HG02623 (cell line): ENCODE data around the gene ZNF850.
"Not testable (repeated sequence)": the region's sequence is repeated elsewhere in the genome, so short reads cannot be mapped to it uniquely, and the experiment has no call there.

Experiments used
- ATAC-seq: cut with Tn5 transposase; IDR thresholded peaks from one replicate; pipeline ENCODE4 v1.9.1; 2021; ENCODE audit warnings: moderate library complexity; ENCODE audit not compliant: unreplicated experiment

ZNF850 gene

DNA sequence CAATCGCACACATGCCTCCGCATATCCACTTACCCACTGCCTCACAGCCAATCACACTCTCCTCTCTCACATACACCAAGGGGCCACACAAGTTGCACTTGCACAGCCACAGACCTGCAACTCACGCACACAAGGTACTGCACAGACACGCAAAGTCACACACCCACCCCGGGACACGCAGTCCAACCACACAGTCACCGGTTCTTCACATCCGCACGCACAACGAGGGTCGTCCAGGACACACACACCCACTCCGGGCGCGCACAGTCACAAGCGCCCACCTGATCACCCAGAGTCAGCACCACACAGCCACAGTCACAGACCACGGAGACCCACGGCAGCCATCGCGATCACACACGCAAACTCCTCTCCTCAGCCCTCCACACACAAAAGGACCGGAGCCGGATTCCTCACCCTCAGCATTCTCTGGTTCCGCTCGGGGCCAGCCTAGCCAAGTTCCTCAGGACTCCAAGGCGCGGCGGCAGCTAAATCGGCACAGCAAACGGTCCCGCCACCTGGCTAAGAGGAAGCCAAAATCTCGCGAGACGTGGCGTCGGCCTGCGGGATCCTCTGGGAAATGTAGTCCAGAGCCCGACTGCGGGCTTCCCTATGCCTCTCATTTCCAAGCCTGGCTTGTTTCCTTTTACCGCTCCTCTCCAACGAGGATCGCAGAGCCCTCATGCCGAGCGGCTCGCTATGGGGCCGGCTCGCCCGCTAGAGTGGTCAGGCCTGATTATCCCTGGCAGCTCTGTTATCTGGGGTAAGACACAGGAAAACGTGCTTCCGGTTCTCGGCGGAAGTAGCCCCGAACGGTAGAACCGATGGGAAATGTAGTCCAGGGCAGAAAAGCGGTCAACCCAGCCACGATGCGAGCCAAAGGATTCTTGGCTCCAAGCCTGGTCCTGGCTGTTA, at the start of gene ZNF850:
ZNF850 (minus strand) TSS at position 497 of the 912 bp plus-strand sequence. CDS start 10,201 bp downstream, outside the sequence.
- ATAC-seq: peak; percentile 79

GRCh38 chr19:36821758-36822157, 49.2 kb upstream of the ZNF850 start:
- ATAC-seq: no peak

DNA sequence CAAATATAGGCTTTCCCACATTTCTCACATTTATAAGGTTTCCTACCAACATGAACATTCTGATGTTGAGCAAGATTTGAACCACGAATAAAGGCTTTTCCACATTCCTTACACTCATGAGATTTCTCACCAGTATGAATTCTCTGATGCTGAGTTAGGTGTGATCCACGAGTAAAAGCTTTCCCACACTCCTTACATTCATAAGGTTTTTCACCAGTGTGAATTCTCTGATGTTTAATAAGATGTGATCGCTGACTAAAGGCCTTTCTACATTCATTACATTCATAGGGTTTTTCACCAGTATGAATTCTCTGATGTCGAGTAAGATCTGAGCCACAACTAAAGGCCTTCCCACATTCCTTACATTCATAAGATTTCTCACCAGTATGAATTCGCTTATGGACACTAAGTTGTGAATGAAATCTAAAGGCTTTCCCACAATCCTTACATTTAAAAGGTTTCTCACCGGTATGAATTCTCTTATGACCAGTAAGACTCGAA, 46.6 kb upstream of the ZNF850 start:
- ATAC-seq: no peak

DNA sequence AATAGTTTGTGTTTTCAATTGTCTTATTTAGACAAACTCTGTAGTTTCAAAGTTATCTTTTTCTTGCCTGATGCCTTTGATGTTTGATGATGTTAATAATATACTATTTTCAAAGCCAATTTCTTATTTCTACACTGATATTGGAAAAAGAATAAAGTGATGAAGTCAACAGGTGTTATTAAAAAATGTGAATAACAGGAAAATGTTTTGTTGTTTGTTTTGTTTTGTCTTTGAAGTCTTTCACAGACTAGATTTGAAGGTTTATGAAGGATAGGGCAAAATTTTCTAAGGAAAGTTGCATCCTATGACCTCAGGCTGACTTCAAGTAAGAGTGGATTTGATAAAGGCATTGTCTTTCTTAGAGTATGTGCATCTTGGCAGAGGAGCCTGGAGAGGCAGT, 34.4 kb upstream of the ZNF850 start:
- ATAC-seq: no peak

DNA sequence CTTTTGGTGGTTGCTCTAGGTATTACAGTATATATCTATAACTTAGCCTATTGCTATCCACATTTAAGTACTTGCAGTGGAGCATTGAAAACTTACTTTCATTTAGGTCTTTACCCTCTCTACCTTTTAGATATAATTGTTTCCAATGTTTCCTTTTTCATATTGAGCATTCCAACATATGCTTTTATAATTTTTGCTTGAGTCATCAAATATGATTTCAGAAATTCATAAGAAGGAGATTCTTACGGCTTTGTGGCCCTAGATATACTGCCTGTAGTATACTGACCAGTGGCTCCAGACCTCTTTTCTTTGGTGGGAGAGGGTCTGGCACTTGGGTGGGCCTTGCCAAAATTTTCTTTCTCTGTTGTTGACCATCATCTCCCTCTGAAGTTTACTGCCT, 32.8 kb upstream of the ZNF850 start:
- ATAC-seq: no peak

DNA sequence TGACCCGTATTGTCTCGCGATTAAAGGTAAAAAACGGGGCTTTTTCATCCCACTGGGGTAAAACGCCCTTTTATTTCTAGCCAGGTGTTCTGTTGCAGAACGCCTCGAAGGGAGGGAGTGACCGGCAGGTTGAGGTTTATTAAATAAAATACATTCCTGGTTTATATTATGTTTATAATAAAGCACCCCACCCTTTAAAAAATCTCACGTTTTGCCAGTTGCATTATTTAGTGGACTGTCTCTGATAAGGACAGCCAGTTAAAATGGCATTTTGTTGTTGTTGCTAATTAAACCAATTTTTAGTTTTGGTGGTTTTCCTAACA, 25.1 kb upstream of the ZNF850 start:
- ATAC-seq: no peak

- ATAC-seq: no peak
Measured at GRCh38 chr19:36796714-36796992, 24.0 kb upstream of the ZNF850 start.

- ATAC-seq: not testable (repeated sequence)
Measured at GRCh38 chr19:36791420-36792141, 19.0 kb upstream of the ZNF850 start.

- no peak for ATAC-seq
Measured at GRCh38 chr19:36775768-36776167, 3.2 kb upstream of the ZNF850 start.

GRCh38 chr19:36773223-36773579, 594 bp upstream of the ZNF850 start:
- no peak for ATAC-seq

DNA sequence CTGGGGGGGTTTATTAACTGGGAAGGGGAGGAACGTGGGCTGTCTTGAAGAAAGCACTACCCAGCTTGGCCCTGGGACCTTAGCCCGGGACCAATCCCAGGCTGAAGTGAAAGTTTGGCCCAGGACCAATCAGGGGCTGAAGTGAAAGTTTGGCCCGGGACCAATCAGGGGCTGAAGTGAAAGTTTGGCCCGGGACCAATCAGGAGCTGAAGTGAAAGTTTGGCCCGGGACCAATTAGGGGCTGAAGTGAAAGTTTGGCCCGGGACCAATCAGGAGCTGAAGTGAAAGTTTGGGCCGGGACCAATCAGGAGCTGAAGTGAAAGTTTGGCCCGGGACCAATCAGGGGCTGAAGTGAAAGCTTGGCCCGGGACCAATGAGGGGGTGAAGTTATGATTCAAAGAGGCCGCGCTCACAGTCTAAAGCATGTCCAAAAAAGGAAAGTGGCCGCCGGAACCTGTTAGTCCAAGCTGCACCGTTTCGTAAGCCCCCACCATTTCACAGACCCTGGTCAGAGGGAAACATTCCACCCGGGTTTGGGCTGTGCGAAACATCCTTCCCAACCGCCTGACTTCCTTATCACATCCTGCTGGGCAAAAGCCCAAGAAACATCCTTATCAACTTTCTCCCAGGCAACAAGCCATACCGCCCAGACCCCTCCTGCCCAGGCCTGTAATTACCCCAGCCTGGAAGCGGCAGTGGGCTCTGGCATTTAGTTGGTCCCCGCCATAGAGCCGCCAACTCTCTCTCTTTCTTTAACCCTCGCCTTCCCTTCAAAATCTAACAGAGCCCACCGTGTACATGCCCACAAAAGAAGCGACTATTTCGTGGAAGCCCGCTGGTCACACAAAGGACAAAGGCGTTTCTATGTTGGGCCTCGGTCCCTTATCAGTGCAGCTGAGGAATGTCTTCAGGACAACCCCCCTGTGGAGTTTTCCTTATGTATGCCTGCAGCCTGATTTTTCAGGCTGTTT, 1.1 kb downstream of the ZNF850 start:
- no peak for ATAC-seq

DNA sequence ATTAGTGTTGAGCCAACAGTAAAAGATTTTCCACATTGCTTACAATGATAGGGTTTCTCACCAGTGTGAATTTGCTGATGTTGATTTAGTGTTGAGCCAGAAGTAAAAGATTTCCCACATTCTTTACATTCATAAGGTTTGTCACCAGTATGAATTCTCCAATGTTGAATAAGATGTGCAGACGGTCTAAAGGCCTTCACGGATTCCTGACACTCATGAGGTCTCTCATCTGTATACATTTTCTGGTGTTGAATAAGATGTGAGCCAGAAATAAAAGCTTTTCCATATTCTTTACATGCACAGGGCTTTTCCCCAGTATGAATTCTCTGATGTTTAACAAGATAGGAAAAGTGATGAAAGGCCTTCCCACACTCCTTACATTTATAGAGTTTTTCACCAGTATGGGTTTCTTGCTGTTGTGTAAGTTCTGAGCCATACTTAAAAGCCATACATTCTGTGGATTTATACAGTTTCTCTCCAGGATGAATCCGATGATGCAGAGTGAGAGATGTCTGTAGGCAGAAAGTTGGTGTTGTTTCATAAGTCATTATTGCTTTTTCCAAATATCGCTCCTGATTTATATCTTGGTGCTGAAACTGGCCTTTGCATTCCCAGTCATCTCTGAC, 22.4 kb downstream of the ZNF850 start:
- ATAC-seq: no peak

GRCh38 chr19:36749613-36750012, 23.0 kb downstream of the ZNF850 start:
- ATAC-seq: not testable (repeated sequence)

GRCh38 chr19:36748431-36749275, 24.0 kb downstream of the ZNF850 start:
- ATAC-seq: no peak

DNA sequence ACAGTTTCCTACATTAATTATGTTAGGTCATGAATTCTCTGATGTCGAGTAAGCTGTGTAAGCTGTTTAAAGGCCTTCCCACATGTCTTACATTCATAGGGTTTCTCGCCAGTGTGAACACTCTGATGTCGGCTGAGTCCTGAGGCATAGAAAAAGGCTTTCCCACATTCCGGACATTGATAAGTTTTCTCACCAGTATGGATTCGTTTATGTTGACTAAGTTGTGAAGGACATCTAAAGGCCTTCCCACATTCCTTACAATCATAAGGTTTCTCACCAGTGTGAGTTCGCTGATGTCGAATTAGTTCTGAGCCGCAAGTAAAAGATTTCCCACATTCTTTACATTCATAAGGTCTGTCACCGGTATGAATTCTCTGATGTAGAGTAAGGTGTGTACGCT, 24.9 kb downstream of the ZNF850 start:
- ATAC-seq: no peak

DNA sequence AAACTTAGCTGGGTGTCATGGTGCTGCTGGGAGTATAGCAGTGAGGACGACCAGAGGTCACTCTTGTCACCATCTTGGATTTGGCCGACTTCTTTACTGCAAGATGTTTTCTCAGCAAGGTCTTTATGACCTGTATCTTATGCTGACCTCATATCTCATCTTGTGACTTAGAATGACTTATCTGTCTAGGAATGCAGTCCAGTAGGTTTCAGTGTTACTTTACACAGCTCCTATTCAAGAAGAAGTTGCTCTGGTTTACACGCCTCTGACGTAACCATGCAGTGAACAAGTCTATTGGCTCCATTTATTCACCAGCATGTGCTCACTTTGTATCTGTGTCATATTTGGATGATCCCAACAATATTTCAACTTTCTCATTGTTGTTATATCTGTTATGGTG, 26.7 kb downstream of the ZNF850 start:
- ATAC-seq: no peak

DNA sequence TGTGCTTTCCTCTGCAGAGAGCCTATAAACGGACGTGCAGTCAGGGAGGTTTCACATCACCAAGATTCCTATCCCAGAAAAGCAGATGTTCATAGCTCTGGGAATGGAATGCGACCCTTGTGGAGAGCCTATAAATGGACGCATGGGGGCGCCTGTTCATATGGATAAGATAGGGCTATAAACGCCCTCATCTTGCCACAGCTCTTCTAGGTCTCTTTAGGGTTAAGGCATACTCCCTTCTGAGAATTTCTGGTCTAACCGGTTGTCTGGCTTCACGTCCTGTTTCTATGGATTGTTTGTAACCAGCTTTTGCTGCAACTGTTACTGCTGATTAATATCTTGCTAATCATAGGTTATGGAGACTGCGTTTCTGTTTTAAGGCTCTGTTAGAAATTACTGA, 36.4 kb downstream of the ZNF850 start:
- ATAC-seq: not testable (repeated sequence)

DNA sequence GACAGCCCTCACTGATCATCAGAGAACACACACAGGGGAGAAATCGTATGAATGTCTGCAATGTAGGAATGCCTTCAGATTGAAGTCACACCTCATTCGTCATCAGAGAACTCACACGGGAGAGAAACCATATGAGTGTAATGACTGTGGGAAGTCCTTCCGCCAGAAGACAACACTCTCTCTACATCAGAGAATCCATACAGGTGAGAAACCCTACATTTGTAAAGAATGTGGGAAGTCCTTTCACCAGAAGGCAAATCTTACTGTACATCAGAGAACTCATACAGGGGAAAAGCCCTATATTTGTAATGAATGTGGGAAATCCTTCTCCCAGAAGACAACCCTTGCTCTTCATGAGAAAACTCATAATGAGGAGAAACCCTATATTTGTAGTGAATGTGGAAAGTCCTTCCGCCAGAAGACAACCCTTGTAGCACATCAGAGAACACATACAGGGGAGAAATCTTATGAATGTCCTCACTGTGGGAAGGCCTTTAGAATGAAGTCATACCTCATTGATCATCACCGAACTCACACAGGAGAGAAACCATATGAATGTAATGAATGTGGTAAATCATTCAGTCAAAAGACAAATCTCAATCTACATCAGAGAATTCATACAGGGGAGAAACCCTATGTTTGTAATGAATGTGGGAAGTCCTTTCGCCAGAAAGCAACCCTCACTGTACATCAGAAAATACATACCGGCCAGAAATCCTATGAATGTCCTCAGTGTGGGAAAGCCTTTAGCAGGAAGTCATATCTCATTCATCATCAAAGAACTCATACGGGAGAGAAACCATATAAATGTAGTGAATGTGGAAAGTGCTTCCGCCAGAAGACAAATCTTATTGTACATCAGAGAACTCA, 52.7 kb downstream of the ZNF850 start:
- ATAC-seq: no peak

- ATAC-seq: no peak
Measured at GRCh38 chr19:36709423-36709822, 63.2 kb downstream of the ZNF850 start.
